Ovary (tissue), 9 donors: ENCODE data around the gene CDC7. TPM values are rescaled to one million over a fixed set of nuclear protein-coding genes. Genes with fewer than 3 reads are reported as not detected.

Experiments
- DNase-seq, 5 donors: peaks; one replicate each; pipeline ENCODE4 v3.0.0-alpha.2; 2019 to 2020
- H3K27ac ChIP-seq, 2 donors: fragments of 200-600 bp; one replicate each; pipeline versions ENCODE4 v1.5.1 to v1.8.0; 2019 to 2022
- H3K27me3 ChIP-seq: fragments of 200-600 bp; one replicate; pipeline ENCODE4 v1.8.0; 2022
- H3K36me3 ChIP-seq: fragments of 200-600 bp; sonication (generic); one replicate; pipeline ENCODE4 v1.5.1; 2019
- H3K4me1 ChIP-seq: one replicate; pipeline ENCODE4 v1.8.1; 2013; ENCODE audit warnings: mild to moderate bottlenecking, moderate library complexity; ENCODE audit not compliant: insufficient read depth
- H3K4me3 ChIP-seq: fragments of 200-600 bp; sonication (generic); one replicate; pipeline ENCODE4 v1.5.1; 2017
- H3K9me3 ChIP-seq, 2 donors: fragments of 200-600 bp in 1 of 2; sonication (generic) in 1 of 2; one replicate each; pipeline versions ENCODE4 v1.5.1 to v1.8.1; 2013 to 2019; ENCODE audit warnings: mild to moderate bottlenecking in 1 of 2, moderate library complexity in 1 of 2
- CTCF ChIP-seq, 3 donors: fragments of 450-650 bp in 2 of 3; fragments of 200-600 bp in 1 of 3; IDR thresholded peaks; one replicate each; pipeline versions ENCODE4 v1.5.1 to v1.8.0; 2016 to 2022; ENCODE audit warnings: antibody characterized with exemption in 3 of 3, mild to moderate bottlenecking in 1 of 3
- EP300 ChIP-seq: sonication (generic); formaldehyde crosslinking; IDR thresholded peaks from one replicate; pipeline ENCODE4 v1.6.1; 2017; ENCODE audit warnings: antibody characterized with exemption
- POLR2A ChIP-seq: fragments of 450-650 bp; IDR thresholded peaks from one replicate; pipeline ENCODE4 v1.6.1; 2017; ENCODE audit warnings: antibody characterized with exemption, mild to moderate bottlenecking, moderate library complexity
- WGBS, 3 donors: extraction: QIAGEN DNeasy Blood & Tissue Kit in 1 of 3; methylation state at CpG; one replicate each; pipeline versions ENCODE4 v1.1.5 to v1.1.7; 2013 to 2017; 5-methylcytosine and 5-hydroxymethylcytosine counted together
- intact Hi-C, 4 donors: fragments of 100-400 bp; cut with DNase I; formaldehyde crosslinking; loops; one replicate each; pipeline versions ENCODE4 v1.11.0 to v1.15.1; 2022 to 2023
- polyA plus RNA-seq, 2 donors: library from polyadenylated mRNA; stranded (reverse); fragments of 200-250 nt in 1 of 2; fragments of 350-450 nt in 1 of 2; fragmentation: Illumina TruSeq in 1 of 2; extraction: RNeasy Lipid Tissue Mini Kit (QIAGEN cat#74804) in 1 of 2; gene quantifications; one replicate each; pipeline ENCODE4 v1.2.3, GENCODE V29; 2013 to 2014
- total RNA-seq, 7 donors: library from RNA; depleted of rRNA in 2 of 7; stranded (reverse); fragments of >200 nt in 2 of 7; fragmentation: NEBNext Ultra II Directional in 3 of 7; extraction: Animal tissue kit (Norgen Biotek cat#: 25700) in 3 of 7; gene quantifications; one replicate each; pipeline versions ENCODE4 v1.1.0 to v1.2.4, GENCODE V29; 2016 to 2023
- donor health status: DM: no; HTN: no; CAD: no; lungs with moderate emphysema.
- donor health status: DM: no; HTN: no; CAD: no.
- donor health status: Bipolar disorder and iron deficiency.
- donor health status: DM: yes; HTN: yes; CAD: no.
- donor health status: DM: no; HTN: no; CAD: no.
- donor health status: DM: yes; HTN: yes; CAD: no.

The CDC7 gene
- total and polyA plus RNA-seq, 9 donors, result 1.2 to 5.5 (median 2.9) TPM

- intact Hi-C loops, result no loop called here
- H3K4me1 ChIP-seq, result no peaks in the 10 kb centered on the region
- H3K27ac ChIP-seq, result no peak overlapping the region
- no peak for TF ChIP-seq CTCF (IDR thresholded peaks at IDR 0.05)
- no peak for TF ChIP-seq POLR2A
- TF ChIP-seq EP300, result no peak
- DNase-seq, result no peak
- no peaks in the 10 kb centered on the region for H3K27me3 ChIP-seq
- H3K9me3 ChIP-seq, result no peaks in the 10 kb centered on the region
- H3K4me3 ChIP-seq, result no peak overlapping the region
- no peaks in the 10 kb centered on the region for H3K36me3 ChIP-seq
- 84 to 88% (median 88%) methylated on average over 6 of the region's 6 CpGs for WGBS, 3 donors
Measured at GRCh38 chr1:91564888-91565701, 64.4 kb downstream of the CDC7 start.

GRCh38 chr1:91567583-91567982 is 66.9 kb downstream of the CDC7 start:
- Histone ChIP-seq H3K27me3 (no peaks in the 10 kb centered on the region), H3K4me1 (no peaks in the 10 kb centered on the region), H3K9me3 (no peaks in the 10 kb centered on the region), H3K27ac (no peak overlapping the region), H3K4me3 (no peak overlapping the region), H3K36me3 (no peaks in the 10 kb centered on the region)
- intact Hi-C loops, result no loop called here
- 92 to 93% (median 92%) methylated on average over 4 of the region's 4 CpGs for WGBS, 3 donors
- no peak for TF ChIP-seq POLR2A
- TF ChIP-seq EP300, result no peak
- no peak for TF ChIP-seq CTCF (IDR thresholded peaks at IDR 0.05)
- DNase-seq, result no peak

DNA sequence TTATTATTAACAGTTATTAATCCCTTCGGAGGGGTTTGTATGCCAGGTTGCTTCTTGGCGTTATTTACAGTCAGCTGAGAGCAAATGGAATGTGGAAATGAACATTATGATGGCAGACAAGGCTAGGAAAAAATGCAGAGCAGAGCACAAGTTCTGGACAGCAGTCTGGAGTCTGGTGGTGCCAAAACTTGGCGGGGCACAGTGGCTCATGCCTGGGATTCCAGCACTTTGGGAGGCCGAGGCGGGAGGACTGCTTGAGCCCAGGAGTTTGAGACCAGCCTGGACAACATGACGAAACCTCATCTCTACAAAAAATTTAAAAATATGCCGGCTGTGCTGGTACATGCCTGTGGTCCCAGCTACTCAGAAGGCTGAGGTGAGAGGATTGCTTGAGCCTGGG is 67.6 kb downstream of the CDC7 start:
- intact Hi-C loops, result no loop called here
- DNase-seq, result peak in 1 of 5 donors; percentile 9
- no peak for TF ChIP-seq CTCF (IDR thresholded peaks at IDR 0.05)
- TF ChIP-seq EP300, result no peak
- TF ChIP-seq POLR2A, result no peak
- Histone ChIP-seq H3K36me3 (no peaks in the 10 kb centered on the region), H3K4me3 (no peak overlapping the region), H3K4me1 (no peaks in the 10 kb centered on the region), H3K9me3 (no peaks in the 10 kb centered on the region), H3K27ac (no peak overlapping the region), H3K27me3 (no peaks in the 10 kb centered on the region)
- 81 to 87% (median 86%) methylated on average over 7 of the region's 7 CpGs for WGBS, 3 donors

DNA sequence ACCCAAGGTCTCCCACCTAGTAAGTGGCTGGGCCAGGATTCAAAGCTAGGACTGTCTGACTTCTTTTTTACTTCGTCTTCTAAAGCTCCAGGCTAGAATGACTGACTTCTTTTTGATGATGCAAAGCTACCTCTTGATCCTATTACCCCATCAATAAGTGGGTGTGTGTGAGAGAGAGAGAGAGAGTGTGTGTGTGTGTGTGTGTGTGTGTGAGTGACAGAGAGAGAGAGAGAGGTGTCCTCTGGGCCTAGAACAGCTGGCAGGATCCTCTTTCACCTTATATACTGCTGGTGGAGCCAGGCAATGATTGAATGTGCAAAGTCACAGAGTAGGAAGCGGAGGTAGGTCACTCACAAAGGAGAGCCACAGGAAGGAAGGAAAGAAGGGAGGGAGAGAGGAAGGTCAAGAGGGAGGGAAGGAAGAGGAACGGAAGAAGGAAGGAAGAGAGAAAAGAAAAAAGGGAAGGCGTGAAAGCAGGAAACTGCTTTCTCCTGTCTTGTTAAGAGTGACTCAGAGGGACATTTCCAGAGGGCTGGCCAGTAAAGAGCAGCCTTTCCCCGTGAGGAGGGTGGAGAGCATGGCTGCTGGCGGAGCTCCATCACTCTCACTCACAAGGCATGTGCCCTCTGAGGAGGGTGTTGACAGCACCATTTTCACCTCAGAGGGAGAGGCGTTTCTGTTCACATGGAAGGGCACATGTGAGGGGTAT is 68.9 kb downstream of the CDC7 start:
- Histone ChIP-seq H3K9me3 (no peaks in the 10 kb centered on the region), H3K27ac (no peak overlapping the region), H3K4me3 (no peak overlapping the region), H3K36me3 (no peaks in the 10 kb centered on the region), H3K27me3 (no peaks in the 10 kb centered on the region), H3K4me1 (no peaks in the 10 kb centered on the region)
- intact Hi-C loops, result no loop called here
- TF ChIP-seq EP300, result no peak
- WGBS, 3 donors, result 67 to 74% (median 71%) methylated on average over 7 of the region's 7 CpGs
- DNase-seq, result peak in 4 of 5 donors; percentile 21 to 67 (median 46)

GRCh38 chr1:91570120-91570448 is 69.4 kb downstream of the CDC7 start:
- H3K4me1 ChIP-seq, result no peaks in the 10 kb centered on the region
- intact Hi-C loops, result no loop called here
- WGBS, 3 donors, result 30 to 53% (median 47%) methylated on average over 2 of the region's 2 CpGs
- no peak overlapping the region for H3K27ac ChIP-seq
- H3K9me3 ChIP-seq, result no peaks in the 10 kb centered on the region
- TF ChIP-seq EP300, result no peak
- TF ChIP-seq CTCF (IDR thresholded peaks at IDR 0.05), result no peak
- TF ChIP-seq POLR2A, result no peak
- no peak overlapping the region for H3K4me3 ChIP-seq
- no peaks in the 10 kb centered on the region for H3K27me3 ChIP-seq
- DNase-seq, result no peak
- no peaks in the 10 kb centered on the region for H3K36me3 ChIP-seq
